ENCODE data around the gene USP6NL.

Gene USP6NL

GRCh38 chr10:11521860-11522259 lies 89.6 kb downstream of the USP6NL start:
- in situ Hi-C loops (cut with HindIII; ENCODE audit: low sequenced_read_pairs), result no loop called here
- TF ChIP-seq CTCF (IDR thresholded peaks at IDR 0.05; ENCODE audit: low read depth, low read length), result no peak
- no peak for DNase-seq (ENCODE audit: low read depth, low spot score)

GRCh38 chr10:11520892-11521291 lies 90.6 kb downstream of the USP6NL start:
- no peak overlapping the region for H3K4me3 ChIP-seq (ENCODE audit: low read depth, low read length)
- TF ChIP-seq CTCF (IDR thresholded peaks at IDR 0.05; ENCODE audit: low read depth, low read length), result no peak
- in situ Hi-C loops (cut with HindIII; ENCODE audit: low sequenced_read_pairs), result no loop called here
- DNase-seq (ENCODE audit: low read depth, low spot score), result no peak

More at GRCh38 chr10:11521860-11522259, 89.6 kb downstream of the USP6NL start:
- H3K4me3 ChIP-seq (ENCODE audit: low read depth, low read length), result no peak overlapping the region

- TF ChIP-seq CTCF (IDR thresholded peaks at IDR 0.05; ENCODE audit: low read depth, low read length), result no peak
- no peak overlapping the region for H3K4me3 ChIP-seq (ENCODE audit: low read depth, low read length)
- in situ Hi-C loops (cut with HindIII; ENCODE audit: low sequenced_read_pairs), result no loop called here
- DNase-seq (ENCODE audit: low read depth, low spot score), result no peak
Measured at GRCh38 chr10:11517150-11517549, 94.3 kb downstream of the USP6NL start.

- DNase-seq (ENCODE audit: low read depth, low spot score), result no peak
- no peak for TF ChIP-seq CTCF (IDR thresholded peaks at IDR 0.05; ENCODE audit: low read depth, low read length)
- in situ Hi-C loops (cut with HindIII; ENCODE audit: low sequenced_read_pairs), result no loop called here
- H3K4me3 ChIP-seq (ENCODE audit: low read depth, low read length), result no peak overlapping the region
Measured at GRCh38 chr10:11516431-11516746, 95.1 kb downstream of the USP6NL start.

GRCh38 chr10:11515596-11516430 lies 95.6 kb downstream of the USP6NL start:
- DNase-seq (ENCODE audit: low read depth, low spot score), result peak; percentile 71
- no peak overlapping the region for H3K4me3 ChIP-seq (ENCODE audit: low read depth, low read length)
- peak; percentile 83 for TF ChIP-seq CTCF (IDR thresholded peaks at IDR 0.05; ENCODE audit: low read depth, low read length)
- in situ Hi-C loops (cut with HindIII; ENCODE audit: low sequenced_read_pairs), result no loop called here

- TF ChIP-seq CTCF (IDR thresholded peaks at IDR 0.05; ENCODE audit: low read depth, low read length), result no peak
- no peak for DNase-seq (ENCODE audit: low read depth, low spot score)
- in situ Hi-C loops (cut with HindIII; ENCODE audit: low sequenced_read_pairs), result no loop called here
- H3K4me3 ChIP-seq (ENCODE audit: low read depth, low read length), result no peak overlapping the region
Measured at GRCh38 chr10:11513727-11514126, 97.7 kb downstream of the USP6NL start.
